Mesothelial cell of epicardium (in vitro differentiated cells): ENCODE results near the gene DEXI. TPM values are rescaled to one million over a fixed set of nuclear protein-coding genes. Genes with fewer than 3 reads are reported as not detected.
A peak's percentile ranks its signal among the peaks of the same experiment; 100 is the strongest.

Experiments used
- DNase-seq, 2 experiments: peaks; one replicate each; pipeline ENCODE4 v3.0.0; 2021; ENCODE audit warnings: low spot score in 2 of 2; ENCODE audit not compliant: unreplicated experiment in 2 of 2
- H3K27ac Mint-ChIP-seq: 2 replicates; pipeline ENCODE4 v1.8.0; 2021; ENCODE audit warnings: mixed read lengths
- H3K27me3 Mint-ChIP-seq: 2 replicates; pipeline ENCODE4 v1.8.0; 2021; ENCODE audit warnings: low read depth, mixed read lengths
- H3K36me3 Mint-ChIP-seq: 2 replicates; pipeline ENCODE4 v1.8.0; 2021; ENCODE audit warnings: mixed read lengths
- H3K4me1 Mint-ChIP-seq: 2 replicates; pipeline ENCODE4 v1.8.0; 2021; ENCODE audit warnings: mixed read lengths
- H3K4me3 Mint-ChIP-seq: 2 replicates; pipeline ENCODE4 v1.8.0; 2021; ENCODE audit warnings: mild to moderate bottlenecking, moderate library complexity, mixed read lengths
- H3K9me3 Mint-ChIP-seq: 2 replicates; pipeline ENCODE4 v1.8.0; 2021; ENCODE audit warnings: mixed read lengths
- CTCF ChIP-seq: fragments of 200-600 bp; sonication (generic); IDR thresholded peaks from one replicate; pipeline ENCODE4 v1.5.0; 2021; ENCODE audit warnings: antibody characterized with exemption; ENCODE audit not compliant: unreplicated experiment
- total RNA-seq: library from RNA; stranded (reverse); gene quantifications from 3 replicates; pipeline ENCODE4 v1.2.1, GENCODE V29; 2021

The DEXI gene
- total RNA-seq, 1 donor from 2014 or later = 31.2 TPM

- H3K4me1 Mint-ChIP-seq = no peaks in the 10 kb centered on the region
- no peak for TF ChIP-seq CTCF
- H3K27me3 Mint-ChIP-seq = no peaks in the 10 kb centered on the region
- no peak for DNase-seq
- H3K36me3 Mint-ChIP-seq = peaks cover 10% of the 10 kb centered on the region
- H3K4me3 Mint-ChIP-seq = no peak overlapping the region
- H3K9me3 Mint-ChIP-seq = no peaks in the 10 kb centered on the region
- no peak overlapping the region for H3K27ac Mint-ChIP-seq
Measured at GRCh38 chr16:10921536-10922327, 20.5 kb downstream of the DEXI start.

- H3K4me1 Mint-ChIP-seq = no peaks in the 10 kb centered on the region
Measured at GRCh38 chr16:10920726-10921427, 21.4 kb downstream of the DEXI start.

GRCh38 chr16:10919003-10919351 lies 23.3 kb downstream of the DEXI start:
- Mint-ChIP-seq H3K27me3 (peaks cover under 1% of the 10 kb centered on the region), H3K4me1 (no peaks in the 10 kb centered on the region), H3K27ac (no peak overlapping the region), H3K4me3 (no peak overlapping the region), H3K9me3 (no peaks in the 10 kb centered on the region), H3K36me3 (peaks cover 2% of the 10 kb centered on the region)
- no peak for DNase-seq
- no peak for TF ChIP-seq CTCF

More at GRCh38 chr16:10920726-10921427, 21.4 kb downstream of the DEXI start:
- H3K27me3 Mint-ChIP-seq = no peaks in the 10 kb centered on the region
- TF ChIP-seq CTCF = no peak
- H3K36me3 Mint-ChIP-seq = peaks cover 10% of the 10 kb centered on the region
- no peak for DNase-seq
- no peak overlapping the region for H3K27ac Mint-ChIP-seq
- no peak overlapping the region for H3K4me3 Mint-ChIP-seq
- H3K9me3 Mint-ChIP-seq = no peaks in the 10 kb centered on the region

- Mint-ChIP-seq H3K4me1 (no peaks in the 10 kb centered on the region), H3K36me3 (peaks cover 2% of the 10 kb centered on the region), H3K9me3 (no peaks in the 10 kb centered on the region), H3K4me3 (no peak overlapping the region), H3K27ac (no peak overlapping the region), H3K27me3 (peaks cover 2% of the 10 kb centered on the region)
- TF ChIP-seq CTCF = peak; percentile 86
- DNase-seq = peak; percentile 59 to 90
Measured at GRCh38 chr16:10918294-10919002, 23.8 kb downstream of the DEXI start.

- Mint-ChIP-seq H3K4me1 (no peaks in the 10 kb centered on the region), H3K36me3 (no peaks in the 10 kb centered on the region), H3K27me3 (peaks cover 9% of the 10 kb centered on the region), H3K9me3 (no peaks in the 10 kb centered on the region), H3K4me3 (no peak overlapping the region), H3K27ac (no peak overlapping the region)
- TF ChIP-seq CTCF = no peak
- DNase-seq = no peak
Measured at GRCh38 chr16:10916534-10916933, 25.7 kb downstream of the DEXI start.
